ENCODE measurements around the gene PAN2.

DNA sequence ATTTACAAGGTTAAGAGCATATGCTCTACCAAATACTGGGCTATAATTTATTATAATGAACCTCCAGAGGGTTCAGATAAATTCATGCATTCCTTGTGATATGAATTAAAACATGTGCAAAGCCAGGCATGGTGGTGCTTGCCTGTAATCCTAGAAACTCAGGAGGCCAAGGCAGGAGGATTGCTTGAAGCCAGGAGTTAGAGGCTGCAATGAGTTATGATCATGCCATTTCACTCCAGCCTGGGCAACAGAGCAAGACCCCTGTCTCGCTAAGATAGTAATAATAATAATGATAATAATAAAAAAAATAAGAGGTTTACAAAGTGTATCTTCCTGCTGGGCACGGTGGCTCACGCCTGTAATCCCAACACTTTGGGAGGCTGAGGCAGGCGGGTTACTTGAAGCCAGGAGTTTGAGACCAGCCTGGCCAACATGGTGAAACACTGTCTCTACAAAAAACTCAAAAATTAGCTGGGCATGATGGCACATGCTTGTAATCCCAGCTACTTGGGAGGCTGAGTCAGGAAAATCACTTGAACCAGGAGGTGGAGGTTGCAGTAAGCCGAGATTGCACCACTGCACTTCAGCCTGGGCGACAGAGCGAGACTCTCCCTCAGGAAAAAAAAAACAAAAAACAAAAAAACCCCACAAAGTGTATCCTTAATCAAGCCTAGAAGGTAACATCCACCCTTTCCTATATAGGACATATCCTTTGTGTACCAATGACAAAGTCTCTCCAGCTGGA is 26.4 kb downstream of the PAN2 start:
- TF ChIP-seq, protein P1, sequence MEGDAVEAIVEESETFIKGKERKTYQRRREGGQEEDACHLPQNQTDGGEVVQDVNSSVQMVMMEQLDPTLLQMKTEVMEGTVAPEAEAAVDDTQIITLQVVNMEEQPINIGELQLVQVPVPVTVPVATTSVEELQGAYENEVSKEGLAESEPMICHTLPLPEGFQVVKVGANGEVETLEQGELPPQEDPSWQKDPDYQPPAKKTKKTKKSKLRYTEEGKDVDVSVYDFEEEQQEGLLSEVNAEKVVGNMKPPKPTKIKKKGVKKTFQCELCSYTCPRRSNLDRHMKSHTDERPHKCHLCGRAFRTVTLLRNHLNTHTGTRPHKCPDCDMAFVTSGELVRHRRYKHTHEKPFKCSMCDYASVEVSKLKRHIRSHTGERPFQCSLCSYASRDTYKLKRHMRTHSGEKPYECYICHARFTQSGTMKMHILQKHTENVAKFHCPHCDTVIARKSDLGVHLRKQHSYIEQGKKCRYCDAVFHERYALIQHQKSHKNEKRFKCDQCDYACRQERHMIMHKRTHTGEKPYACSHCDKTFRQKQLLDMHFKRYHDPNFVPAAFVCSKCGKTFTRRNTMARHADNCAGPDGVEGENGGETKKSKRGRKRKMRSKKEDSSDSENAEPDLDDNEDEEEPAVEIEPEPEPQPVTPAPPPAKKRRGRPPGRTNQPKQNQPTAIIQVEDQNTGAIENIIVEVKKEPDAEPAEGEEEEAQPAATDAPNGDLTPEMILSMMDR (IDR thresholded peaks at IDR 0.05) = no peak
- TF ChIP-seq, protein P2, sequence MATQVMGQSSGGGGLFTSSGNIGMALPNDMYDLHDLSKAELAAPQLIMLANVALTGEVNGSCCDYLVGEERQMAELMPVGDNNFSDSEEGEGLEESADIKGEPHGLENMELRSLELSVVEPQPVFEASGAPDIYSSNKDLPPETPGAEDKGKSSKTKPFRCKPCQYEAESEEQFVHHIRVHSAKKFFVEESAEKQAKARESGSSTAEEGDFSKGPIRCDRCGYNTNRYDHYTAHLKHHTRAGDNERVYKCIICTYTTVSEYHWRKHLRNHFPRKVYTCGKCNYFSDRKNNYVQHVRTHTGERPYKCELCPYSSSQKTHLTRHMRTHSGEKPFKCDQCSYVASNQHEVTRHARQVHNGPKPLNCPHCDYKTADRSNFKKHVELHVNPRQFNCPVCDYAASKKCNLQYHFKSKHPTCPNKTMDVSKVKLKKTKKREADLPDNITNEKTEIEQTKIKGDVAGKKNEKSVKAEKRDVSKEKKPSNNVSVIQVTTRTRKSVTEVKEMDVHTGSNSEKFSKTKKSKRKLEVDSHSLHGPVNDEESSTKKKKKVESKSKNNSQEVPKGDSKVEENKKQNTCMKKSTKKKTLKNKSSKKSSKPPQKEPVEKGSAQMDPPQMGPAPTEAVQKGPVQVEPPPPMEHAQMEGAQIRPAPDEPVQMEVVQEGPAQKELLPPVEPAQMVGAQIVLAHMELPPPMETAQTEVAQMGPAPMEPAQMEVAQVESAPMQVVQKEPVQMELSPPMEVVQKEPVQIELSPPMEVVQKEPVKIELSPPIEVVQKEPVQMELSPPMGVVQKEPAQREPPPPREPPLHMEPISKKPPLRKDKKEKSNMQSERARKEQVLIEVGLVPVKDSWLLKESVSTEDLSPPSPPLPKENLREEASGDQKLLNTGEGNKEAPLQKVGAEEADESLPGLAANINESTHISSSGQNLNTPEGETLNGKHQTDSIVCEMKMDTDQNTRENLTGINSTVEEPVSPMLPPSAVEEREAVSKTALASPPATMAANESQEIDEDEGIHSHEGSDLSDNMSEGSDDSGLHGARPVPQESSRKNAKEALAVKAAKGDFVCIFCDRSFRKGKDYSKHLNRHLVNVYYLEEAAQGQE (IDR thresholded peaks at IDR 0.05; ENCODE audit: insufficient read depth in 1 of 2, low read depth in 2 of 2, low read length in 1 of 2) = no peak
- no peak for TF ChIP-seq SIN3A (IDR thresholded peaks at IDR 0.05; ENCODE audit: borderline replicate concordance, insufficient read depth, low read depth, low read length)
- no peak for TF ChIP-seq POLR2AphosphoS5 (IDR thresholded peaks at IDR 0.05; ENCODE audit: low read depth, low read length)
- TF ChIP-seq TCF7L2 (IDR thresholded peaks at IDR 0.05; ENCODE audit: low read depth, low read length) = no peak
